MV-4-11 (cell line): ENCODE data around the gene SEC63.
"Not testable (repeated sequence)": the region's sequence is repeated elsewhere in the genome, so short reads cannot be mapped to it uniquely, and the experiment has no call there.

Source experiments
- DNase-seq: peaks from one replicate; lab custom pipeline; 2025; lab: John Stamatoyannopoulos, UW

SEC63 gene, protein sequence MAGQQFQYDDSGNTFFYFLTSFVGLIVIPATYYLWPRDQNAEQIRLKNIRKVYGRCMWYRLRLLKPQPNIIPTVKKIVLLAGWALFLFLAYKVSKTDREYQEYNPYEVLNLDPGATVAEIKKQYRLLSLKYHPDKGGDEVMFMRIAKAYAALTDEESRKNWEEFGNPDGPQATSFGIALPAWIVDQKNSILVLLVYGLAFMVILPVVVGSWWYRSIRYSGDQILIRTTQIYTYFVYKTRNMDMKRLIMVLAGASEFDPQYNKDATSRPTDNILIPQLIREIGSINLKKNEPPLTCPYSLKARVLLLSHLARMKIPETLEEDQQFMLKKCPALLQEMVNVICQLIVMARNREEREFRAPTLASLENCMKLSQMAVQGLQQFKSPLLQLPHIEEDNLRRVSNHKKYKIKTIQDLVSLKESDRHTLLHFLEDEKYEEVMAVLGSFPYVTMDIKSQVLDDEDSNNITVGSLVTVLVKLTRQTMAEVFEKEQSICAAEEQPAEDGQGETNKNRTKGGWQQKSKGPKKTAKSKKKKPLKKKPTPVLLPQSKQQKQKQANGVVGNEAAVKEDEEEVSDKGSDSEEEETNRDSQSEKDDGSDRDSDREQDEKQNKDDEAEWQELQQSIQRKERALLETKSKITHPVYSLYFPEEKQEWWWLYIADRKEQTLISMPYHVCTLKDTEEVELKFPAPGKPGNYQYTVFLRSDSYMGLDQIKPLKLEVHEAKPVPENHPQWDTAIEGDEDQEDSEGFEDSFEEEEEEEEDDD

DNA sequence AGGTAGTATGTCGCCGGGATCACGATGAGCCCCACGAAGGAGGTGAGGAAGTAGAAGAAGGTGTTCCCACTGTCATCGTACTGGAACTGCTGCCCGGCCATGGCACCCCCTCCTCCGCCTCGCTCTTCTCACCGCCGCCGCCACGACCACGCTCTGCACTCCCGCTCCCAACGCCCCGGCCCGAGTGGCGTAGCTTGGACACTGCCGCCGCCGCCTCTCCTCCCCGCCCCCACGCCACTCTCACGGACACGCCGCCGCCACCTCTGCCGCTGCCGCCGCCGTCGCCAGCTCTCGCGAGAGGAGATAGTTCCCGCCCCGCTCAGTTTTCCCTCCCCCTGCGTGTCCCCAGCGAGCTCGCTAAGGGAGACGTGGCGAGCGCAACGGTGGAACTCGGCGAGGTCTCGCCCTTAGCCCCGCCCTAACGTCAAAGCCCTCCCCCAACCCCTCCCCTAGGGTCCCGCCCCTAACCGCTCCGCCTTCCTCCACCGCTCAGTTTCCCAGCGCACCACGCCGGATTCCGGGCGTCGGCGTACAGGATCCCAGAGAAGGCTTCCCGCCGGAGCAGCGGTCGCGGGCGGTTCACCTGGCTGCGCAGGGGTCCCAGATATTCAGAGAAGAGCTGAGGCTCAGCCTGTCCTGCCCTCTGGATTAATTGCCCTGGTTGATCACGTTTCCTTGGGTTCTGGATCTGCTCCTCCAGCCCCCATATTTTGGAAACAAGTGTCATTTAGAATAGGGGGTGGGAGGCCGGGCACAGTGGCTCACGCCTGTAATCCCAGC, at the start of gene SEC63:
Gene SEC63 (minus strand): TSS at position 300 of the 780 bp plus-strand sequence. CDS start 199 bp downstream, at position 101.
- DNase-seq, result peak; percentile 93

DNA sequence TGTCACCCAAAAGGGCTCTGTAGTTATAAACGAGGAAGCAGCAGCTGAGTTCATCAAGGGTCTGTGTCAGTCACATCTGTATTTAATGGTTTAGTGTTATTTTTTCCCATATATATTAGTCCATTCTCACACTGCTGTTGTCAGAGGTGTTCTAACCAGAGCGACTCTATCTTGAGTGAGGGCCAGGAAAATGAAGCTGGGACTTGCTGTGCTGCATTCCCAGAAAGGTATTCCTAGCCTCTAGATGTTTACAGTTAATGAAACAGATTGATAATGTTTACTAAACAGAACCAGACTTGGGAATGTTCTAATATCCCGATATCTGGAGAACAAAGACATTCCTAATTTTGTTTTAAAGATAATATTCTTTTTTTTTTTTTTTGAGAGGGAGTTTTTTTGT, 48.0 kb upstream of the SEC63 start:
- no peak for DNase-seq

DNA sequence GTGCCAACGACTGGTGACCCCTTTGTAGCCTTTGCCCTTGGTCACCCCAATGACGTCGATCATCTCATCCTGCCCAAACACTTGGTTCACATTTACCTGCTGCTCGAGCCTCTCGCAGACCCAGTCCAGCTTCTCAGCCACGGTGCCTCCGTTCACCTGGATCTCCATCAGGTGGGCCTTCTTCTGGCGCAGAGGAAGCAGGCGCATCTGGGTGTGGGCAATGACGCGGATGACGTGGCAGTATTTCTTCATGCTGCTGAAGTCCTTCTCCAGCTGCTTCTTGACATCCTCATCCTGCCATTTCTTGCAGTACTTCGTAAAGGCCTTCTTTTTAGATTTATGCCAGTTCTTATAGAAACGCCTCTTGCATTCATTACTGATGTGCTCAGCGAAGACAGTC, 46.9 kb upstream of the SEC63 start:
- no peak for DNase-seq

DNA sequence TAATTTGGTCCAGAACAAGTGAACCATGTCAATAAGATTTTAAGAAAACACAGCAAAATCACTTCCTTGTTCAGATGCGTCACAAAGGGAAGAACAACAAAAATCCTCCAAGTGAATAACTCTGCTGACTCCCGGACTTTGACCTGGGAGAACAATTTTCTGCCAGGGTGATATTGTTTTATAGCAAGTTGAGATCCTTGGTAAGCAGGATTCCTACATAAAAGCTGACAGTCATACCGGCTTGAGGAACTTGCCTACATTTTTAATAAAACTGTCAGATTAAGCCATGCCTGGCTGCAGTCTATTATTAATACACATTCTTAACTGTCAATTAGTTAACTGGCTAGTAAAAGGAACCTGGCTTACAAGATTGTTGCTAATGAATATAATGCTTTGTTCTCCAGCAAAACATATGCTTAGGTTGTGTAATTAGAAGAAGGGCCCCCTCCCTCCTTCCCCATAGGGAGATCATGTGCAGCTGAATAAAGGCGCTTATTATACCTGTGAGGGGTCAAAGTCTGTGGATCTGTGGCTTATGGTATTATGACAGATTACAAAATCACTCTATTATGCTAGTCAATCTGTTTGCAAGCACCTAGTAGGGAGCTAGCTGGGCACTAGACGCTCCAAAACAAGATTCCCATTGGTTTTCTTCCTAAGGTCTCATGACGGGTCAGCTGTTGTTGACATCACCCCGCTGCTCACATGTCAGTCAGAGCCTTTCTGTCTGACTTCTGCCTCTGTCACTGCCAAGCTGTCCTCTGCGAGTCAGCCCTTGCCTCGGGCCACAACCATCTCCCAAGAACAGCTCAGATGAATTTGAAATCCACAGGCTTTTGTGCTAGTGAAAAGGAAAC, 44.6 kb upstream of the SEC63 start:
- DNase-seq, result no peak

DNA sequence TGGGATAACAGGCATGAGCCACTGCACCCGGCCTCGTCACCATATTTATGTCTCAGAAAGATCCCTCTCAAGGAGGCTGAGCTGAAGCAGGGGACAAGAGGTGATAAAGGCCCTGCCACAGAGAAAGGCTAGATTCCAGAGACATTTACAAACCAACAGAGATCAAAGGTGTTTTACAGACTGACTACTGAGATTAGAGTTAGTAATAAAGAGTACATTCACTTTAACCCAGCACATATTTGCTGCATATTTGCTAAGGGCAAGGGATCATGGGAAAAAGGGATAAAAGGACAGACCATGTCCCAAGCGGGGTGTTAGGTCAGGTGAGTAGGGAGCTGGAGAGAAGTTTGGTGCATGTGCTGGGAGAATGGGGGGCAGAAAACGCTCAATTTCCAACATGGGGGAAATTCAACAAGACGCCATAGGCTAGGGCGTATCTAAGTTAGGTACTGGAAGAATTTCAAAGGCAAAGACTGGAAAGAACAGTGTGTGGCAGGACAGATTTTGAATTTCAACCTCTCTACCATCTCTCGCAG, 43.8 kb upstream of the SEC63 start:
- no peak for DNase-seq

DNA sequence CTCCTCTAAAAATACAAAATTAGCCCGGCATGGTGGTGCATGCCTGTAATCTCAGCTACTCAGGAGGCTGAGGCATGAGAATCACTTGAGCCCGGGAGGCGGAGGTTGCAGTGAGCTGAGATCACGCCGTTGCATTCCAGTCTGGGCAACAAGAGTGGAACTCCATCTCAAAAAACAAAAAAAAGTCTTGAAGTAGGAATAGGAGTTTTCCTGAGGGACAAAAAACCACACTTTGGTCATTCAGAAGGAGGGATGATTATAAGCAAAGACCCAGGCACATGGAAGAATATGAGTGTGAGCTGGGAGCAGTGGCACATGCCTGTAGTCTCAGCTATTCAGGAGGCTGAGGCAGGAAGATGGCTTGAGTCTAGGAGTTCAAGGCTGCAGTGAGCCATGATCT, 42.3 kb upstream of the SEC63 start:
- DNase-seq, result not testable (repeated sequence)

DNA sequence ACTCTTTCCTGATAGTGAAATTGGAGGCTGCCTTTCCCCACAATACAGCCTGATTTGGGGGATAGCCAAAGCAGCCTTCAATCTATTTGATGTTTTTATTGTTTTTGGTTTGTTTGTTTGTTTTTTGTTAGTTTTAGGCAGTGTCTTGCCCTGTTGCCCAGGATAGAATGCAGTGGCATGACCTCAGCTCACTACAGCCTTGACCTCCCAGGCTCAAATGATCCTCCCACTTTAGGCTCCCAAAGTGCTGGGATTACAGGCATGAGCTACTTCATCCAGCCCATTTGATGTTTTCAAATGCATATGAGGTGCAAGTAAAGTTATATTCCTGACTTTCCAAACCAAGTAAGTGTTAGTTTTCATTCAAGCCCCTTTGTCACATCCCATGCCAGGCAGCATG, 41.3 kb upstream of the SEC63 start:
- no peak for DNase-seq

DNA sequence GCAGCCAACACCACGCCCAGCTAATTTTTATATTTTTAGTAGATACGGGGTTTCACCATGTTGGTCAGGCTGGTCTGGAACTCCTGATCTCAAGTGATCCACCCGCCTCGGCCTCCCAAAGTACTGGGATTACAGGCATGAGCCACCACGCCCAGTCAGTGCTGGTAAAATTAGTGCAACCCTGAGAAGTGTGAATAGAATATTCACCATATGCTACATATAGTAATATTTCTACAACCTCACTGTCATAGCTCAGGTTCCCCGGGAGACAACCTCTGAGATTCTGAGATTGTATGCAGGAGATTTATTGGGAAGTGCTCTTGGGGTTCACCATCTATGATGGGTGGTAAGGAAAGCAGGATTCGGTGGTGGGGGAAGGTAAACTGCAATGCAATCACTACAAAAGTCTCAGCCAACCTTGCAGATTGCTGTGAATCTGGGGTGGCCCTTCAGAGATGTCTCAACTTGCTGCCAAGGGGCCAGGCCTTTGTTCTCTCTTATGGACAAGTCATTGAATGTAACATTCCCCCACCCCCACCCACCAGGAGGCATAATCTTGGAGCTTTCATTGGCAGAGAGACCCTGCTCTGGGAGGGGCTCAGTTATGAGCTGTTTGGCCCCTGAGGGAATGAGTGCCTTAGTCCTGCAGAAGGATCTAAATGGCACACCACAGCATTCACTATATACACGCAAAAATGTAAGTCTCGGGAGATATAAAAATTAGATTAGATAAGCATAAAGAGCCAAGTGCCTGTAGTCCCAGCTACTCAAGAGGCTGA, 34.0 kb upstream of the SEC63 start:
- no peak for DNase-seq

DNA sequence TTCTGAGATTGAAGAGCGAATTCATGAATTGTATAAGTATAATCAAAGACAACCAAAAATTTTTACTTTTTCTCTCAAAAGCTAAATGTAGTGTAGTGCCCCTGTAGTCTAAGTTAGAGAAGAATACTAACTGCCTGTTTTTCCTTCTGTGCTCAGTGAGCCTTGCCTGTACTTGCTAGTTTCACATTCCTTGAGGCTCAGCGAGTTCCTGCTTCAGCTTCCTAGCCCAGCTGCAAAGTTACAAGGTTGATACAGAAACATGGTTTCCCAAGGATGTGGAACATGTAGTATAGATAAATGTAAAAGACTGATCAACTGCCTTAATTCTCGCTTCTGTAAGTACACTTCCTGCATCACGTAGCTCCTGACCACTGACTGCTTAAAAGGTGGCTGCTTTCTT, 33.1 kb upstream of the SEC63 start:
- DNase-seq, result peak; percentile 43

DNA sequence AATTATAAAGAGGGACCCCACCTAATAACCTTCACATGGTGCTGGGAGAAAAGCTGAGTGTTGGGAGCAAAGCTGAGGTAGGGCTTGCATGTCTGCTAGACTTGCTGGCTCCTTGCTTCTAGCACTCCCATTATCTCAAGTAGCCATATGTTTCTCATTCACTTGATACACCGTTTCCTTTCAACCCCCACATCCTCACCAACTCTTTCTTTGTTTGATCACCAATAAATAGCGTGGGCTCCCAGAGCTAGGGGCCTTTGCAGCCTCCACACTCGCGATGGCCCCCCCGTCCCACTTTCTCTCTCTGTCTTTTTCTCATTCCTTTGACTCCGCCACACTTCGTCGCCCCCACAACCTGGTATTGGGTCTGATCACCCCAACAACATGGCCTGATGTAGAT, 32.6 kb upstream of the SEC63 start:
- not testable (repeated sequence) for DNase-seq

DNA sequence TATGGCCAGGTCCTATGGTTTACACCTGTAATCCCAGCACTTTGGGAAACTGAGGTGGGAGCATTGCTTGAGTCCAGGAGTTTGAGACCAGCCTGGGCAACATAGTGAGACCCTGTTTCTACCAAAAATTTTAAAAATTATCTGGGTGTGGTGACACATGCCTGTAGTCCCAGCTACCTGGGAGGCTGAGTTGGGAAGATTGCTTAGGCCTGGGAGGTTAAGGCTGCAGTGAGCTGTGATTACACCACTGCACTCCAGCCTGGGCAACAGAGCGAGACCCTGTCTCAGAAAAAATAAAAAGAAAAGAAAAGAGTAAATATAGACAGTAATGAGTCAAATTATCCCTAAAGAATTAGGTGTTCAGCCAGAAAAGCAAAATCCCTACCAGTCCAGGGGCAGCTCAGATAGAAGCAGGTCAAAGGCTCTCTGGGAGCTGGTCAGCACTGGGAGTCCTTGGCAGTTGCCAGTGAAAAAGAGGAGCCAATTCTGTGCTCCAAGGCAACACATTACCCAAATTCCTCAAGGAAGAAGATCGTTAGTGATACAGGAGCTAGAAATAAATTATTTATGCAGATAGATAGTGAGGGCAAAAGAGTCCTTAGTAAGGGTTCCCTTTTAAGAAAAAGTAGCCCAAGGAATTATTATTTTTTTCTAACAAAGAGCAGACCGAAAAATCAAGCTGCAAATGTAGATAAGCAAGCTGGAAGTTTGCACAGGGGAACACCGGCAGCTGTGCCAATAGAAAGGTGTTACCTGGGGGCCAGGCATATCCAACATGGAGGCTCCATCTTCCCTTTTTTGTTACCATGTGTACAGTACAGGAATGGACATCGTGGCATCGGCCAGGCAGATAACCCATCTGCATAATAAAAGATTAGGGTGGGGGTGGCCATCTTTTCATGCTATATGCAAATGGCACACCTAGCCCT, 31.4 kb upstream of the SEC63 start:
- DNase-seq, result no peak

DNA sequence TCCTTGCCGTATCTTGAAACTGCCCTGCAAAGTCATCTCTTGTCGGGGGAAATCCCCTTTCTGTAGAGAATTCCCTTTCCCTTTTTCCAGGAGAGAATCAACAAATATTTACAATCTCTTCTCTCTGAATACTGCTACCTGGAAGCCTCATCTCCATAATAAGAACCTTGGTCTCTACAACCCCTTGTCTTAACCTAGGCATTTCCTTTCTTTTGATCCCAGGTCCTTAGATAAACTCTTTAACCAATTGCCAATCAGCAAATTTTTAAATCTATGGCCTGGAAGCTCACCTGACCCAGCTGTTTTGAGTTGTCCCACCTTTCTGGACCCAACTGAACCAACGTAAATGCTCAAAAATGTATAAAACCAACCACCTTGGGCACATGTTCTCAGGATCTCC, 30.6 kb upstream of the SEC63 start:
- no peak for DNase-seq

DNA sequence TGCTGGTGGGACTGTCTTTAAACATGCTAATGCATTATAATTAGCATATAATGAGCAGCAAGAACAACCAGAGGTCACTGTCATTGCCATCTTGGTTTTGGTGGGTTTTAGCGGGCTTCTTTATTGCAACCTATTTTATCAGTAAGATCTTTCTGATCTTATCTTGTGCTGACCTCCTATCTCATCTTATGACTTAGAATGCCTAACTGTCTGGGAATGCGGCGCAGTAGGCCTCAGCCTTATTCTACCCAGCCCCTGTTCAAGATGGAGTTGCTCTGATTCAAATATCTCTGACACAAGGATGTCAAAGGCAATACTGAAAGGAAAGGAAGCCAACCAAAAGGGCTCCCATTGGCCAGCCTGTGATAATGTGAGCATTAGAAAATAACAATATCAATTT, 29.8 kb upstream of the SEC63 start:
- DNase-seq, result no peak

DNA sequence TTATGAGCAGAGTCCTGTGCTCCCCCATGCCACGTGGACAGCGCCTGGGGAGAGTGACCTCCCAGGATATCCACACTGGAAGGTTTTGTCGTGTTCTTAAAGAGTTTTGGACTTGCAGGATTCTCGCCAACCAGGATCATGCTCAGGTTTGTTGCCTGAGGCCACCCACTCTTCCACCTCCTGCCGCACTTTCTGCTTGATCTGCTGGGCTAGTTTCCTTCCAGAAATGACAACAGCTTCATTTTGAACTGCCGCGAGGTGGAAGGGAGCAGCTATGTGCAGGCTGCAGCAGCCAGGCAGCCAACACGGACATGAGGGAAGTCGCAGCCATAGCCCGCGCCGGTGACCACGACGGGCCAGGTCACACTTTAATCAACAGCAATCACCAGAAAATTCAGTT, 27.7 kb upstream of the SEC63 start:
- no peak for DNase-seq

DNA sequence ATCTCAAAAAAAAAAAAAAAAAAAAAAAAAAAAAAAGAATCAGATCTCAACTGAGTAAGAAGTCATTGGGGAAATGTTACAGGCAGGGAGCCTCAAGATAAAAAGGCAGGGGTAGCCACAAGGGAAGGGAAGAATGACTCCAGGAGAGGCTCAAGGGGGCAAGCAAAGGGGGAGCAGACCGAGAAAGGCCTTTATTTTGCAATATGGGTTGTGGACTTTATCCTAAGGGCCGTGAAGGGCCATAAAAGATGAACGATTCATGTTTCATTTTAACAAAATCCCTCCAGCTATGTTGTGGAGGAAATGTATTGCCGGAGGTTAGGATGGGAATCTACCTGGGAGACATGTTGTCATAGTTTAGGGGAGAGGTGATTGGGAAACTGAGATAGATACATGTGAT, 25.8 kb upstream of the SEC63 start:
- no peak for DNase-seq

DNA sequence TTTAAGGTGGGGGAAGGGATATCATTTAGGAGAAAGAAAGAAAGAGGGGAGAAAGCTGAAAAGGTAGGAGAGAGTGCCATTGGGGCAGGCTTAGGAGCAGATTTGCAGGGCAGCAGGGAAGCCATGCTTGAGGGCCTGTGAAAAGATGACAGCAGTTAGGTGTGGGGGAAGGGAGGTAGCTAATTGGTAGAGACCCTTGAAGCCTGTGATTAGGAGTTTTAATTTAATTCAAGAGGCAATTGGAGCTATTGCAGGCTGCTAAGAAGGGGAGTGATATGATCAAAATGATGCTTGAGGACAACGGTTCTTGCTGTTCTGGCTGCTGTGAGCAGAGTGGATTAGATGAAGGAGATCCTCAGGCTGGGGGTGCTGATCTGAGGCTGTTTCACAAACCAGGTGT, 24.5 kb upstream of the SEC63 start:
- DNase-seq, result no peak

DNA sequence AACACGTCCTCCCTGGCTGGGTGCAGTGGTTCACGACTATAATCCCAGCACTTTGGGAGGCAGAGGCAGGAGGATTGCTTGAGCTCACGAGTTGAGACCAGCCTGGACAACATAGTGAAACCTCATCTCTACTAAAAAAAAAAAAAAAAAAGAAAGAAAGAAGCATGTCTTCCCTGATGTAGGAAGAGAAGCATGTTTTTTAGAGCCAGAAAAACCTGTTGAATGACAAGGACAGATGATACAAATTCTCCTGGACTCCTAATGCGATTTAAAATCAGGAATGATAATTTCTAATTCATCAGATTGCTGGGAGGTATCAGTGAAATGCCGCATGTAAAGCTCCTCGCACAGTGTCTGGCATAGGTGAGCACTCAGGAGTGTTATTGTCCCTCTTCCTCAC, 23.7 kb upstream of the SEC63 start:
- DNase-seq, result no peak

DNA sequence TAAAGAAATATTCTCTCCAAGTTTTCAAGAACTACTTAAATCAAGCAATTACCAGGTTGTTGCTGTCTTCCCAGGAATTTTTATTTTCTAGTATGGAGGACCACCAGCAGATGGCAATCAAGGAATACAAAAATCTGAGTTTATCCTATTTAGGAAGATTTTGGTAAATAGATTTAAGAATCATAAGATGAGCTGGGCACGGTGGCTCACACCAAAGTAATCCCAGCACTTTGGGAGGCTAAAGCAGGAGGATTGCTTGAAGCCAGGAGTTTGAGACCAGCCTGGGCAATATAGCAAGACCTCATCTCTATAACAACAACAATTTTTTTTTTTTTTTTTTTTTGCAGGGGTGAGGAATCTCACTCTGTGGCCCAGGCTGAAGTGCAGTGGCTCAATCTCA, 19.3 kb upstream of the SEC63 start:
- DNase-seq, result peak; percentile 16

DNA sequence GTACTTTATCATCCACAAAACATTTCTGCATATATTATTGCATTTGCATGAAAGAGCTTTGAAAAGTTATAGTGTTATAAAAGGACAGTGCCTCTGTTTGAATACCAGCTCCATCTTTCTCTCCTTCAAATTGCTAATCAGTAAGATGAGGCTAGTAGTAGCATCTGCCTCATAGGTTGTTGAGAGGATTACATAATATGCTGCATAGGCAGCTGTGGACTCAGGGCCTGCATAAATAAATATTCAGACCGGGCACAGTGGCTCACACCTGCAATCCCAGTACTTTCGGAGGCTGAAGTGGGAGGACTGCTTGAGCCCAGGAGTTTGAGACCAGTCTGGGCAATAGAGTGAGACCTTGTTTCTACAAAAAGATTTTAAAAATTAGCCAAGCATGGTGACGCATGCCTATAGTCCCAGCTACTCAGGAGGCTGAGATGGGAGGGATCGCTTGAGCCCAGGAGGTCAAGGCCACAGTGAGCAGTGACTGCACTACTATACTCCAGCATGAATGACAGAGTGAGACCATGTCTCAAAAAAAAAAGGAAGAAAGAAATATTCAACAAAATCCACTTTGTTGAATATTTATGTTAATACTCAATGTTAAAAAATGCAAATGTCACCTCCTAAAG, 18.3 kb upstream of the SEC63 start:
- DNase-seq, result no peak
